ENCODE measurements around the gene ANAPC1. TPM values are rescaled to one million over a fixed set of nuclear protein-coding genes. Genes with fewer than 3 reads are reported as not detected.
"Not testable (repeated sequence)": the region's sequence is repeated elsewhere in the genome, so short reads cannot be mapped to it uniquely, and the experiment has no call there.

Gene ANAPC1
- total and polyA plus RNA-seq, 4 donors: 4.1 to 35.1 (median 17.7) TPM

GRCh38 chr2:111897924-111898702, 14.1 kb upstream of the ANAPC1 start, which contains the start of gene MERTK:
Gene MERTK, plus strand, starts transcription at chr2:111898607. Its CDS starts 129 bp downstream, at chr2:111898736.
- Histone ChIP-seq H3K27ac (ENCODE audit: low read depth in 1 of 2, low read length in 2 of 2) (peak within 1 kb of the TSS; percentile 73 to 93), H3K9me3 (ENCODE audit: control insufficient read depth, low read length) (no peaks in the 10 kb centered on the region), H3K4me3 (ENCODE audit: low read length in 2 of 2) (peak within 1 kb of the TSS; percentile 50 to 96), H3K36me3 (ENCODE audit: control insufficient read depth in 1 of 2, insufficient read depth in 2 of 2, low read length in 1 of 2) (no peaks in the 10 kb centered on the region), H3K4me1 (ENCODE audit: control insufficient read depth in 1 of 2, insufficient read depth in 2 of 2, low read length in 2 of 2) (no peaks in the 10 kb centered on the region), H3K27me3 (ENCODE audit: control insufficient read depth in 1 of 2, insufficient read depth in 2 of 2, low read length in 1 of 2) (no peaks in the 10 kb centered on the region)
- intact Hi-C loops (cut with DNase I): loop anchor here (2.0 to 5.0 kb wide), 4 partner anchors 75 to 157 kb away; partner anchors contain the start of gene TMEM87B (in 1 of the 2)
- DNase-seq (peak; percentile 95 to 96), ATAC-seq (ENCODE audit: low FRiP score) (peak; percentile 96)
- 1% methylated on average over 57 to 71 of the region's 71 CpGs for WGBS, 2 donors

DNA sequence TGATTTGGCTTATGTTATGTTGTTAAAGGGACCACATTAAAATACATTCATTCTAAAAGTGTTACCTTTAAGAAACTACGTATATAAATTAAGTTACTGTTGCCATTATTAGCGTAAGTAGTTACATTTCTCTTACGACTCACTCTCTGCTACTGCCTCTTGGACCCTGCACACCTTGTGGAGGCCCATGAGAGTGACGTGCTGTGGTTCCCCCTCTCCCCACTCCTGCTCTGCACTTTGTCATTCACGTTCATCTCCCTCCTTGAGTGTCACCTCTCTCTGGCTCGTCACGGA, 13.6 kb upstream of the ANAPC1 start:
- Histone ChIP-seq H3K9me3 (ENCODE audit: control insufficient read depth, low read length) (no peaks in the 10 kb centered on the region), H3K27me3 (ENCODE audit: control insufficient read depth in 1 of 2, insufficient read depth in 2 of 2, low read length in 1 of 2) (no peaks in the 10 kb centered on the region), H3K4me1 (ENCODE audit: control insufficient read depth in 1 of 2, insufficient read depth in 2 of 2, low read length in 2 of 2) (no peaks in the 10 kb centered on the region), H3K4me3 (ENCODE audit: low read length in 2 of 2) (peak overlapping the region; percentile 24 to 39), H3K36me3 (ENCODE audit: control insufficient read depth in 1 of 2, insufficient read depth in 2 of 2, low read length in 1 of 2) (no peaks in the 10 kb centered on the region), H3K27ac (ENCODE audit: low read depth in 1 of 2, low read length in 2 of 2) (peak overlapping the region; percentile 3 to 93)
- ATAC-seq (ENCODE audit: low FRiP score) (no peak), DNase-seq (no peak)
- 1 to 2% methylated on average over 7 of the region's 7 CpGs for WGBS, 2 donors
- intact Hi-C loops (cut with DNase I): loop anchor here (5.0 kb wide), 2 partner anchors 80 to 135 kb away; no protein-coding TSS in a partner anchor

- WGBS, 2 donors: 93 to 94% methylated on average over 6 of the region's 6 CpGs
- Histone ChIP-seq H3K4me3 (ENCODE audit: low read length in 2 of 2) (no peak overlapping the region), H3K36me3 (ENCODE audit: control insufficient read depth in 1 of 2, insufficient read depth in 2 of 2, low read length in 1 of 2) (no peaks in the 10 kb centered on the region), H3K27me3 (ENCODE audit: control insufficient read depth in 1 of 2, insufficient read depth in 2 of 2, low read length in 1 of 2) (no peaks in the 10 kb centered on the region), H3K27ac (ENCODE audit: low read depth in 1 of 2, low read length in 2 of 2) (peak overlapping the region in 1 of 2 donors; percentile 6), H3K9me3 (ENCODE audit: control insufficient read depth, low read length) (no peaks in the 10 kb centered on the region), H3K4me1 (ENCODE audit: control insufficient read depth in 1 of 2, insufficient read depth in 2 of 2, low read length in 2 of 2) (no peaks in the 10 kb centered on the region)
- DNase-seq (no peak), ATAC-seq (ENCODE audit: low FRiP score) (no peak)
- intact Hi-C loops (cut with DNase I): loop anchor here (5.0 kb wide), 2 partner anchors 81 to 136 kb away; no protein-coding TSS in a partner anchor
Observed at GRCh38 chr2:111896576-111896975, 12.6 kb upstream of the ANAPC1 start.

GRCh38 chr2:111896024-111896423, 12.0 kb upstream of the ANAPC1 start:
- no peaks in the 10 kb centered on the region for H3K27me3 ChIP-seq (ENCODE audit: control insufficient read depth in 1 of 2, insufficient read depth in 2 of 2, low read length in 1 of 2)
- intact Hi-C loops (cut with DNase I): loop anchor here (5.0 kb wide), 2 partner anchors 81 to 136 kb away; no protein-coding TSS in a partner anchor
- no peak overlapping the region for H3K4me3 ChIP-seq (ENCODE audit: low read length in 2 of 2)
- no peaks in the 10 kb centered on the region for H3K9me3 ChIP-seq (ENCODE audit: control insufficient read depth, low read length)
- WGBS, 2 donors: 74 to 82% methylated on average over 3 of the region's 3 CpGs
- H3K27ac ChIP-seq (ENCODE audit: low read depth in 1 of 2, low read length in 2 of 2): no peak overlapping the region
- H3K36me3 ChIP-seq (ENCODE audit: control insufficient read depth in 1 of 2, insufficient read depth in 2 of 2, low read length in 1 of 2): no peaks in the 10 kb centered on the region
- no peaks in the 10 kb centered on the region for H3K4me1 ChIP-seq (ENCODE audit: control insufficient read depth in 1 of 2, insufficient read depth in 2 of 2, low read length in 2 of 2)
- ATAC-seq (ENCODE audit: low FRiP score) (no peak), DNase-seq (peak in 1 of 2 donors; percentile 51)

- Histone ChIP-seq H3K27me3 (ENCODE audit: control insufficient read depth in 1 of 2, insufficient read depth in 2 of 2, low read length in 1 of 2) (no peaks in the 10 kb centered on the region), H3K4me3 (ENCODE audit: low read length in 2 of 2) (peak overlapping the region; percentile 80 to 82), H3K4me1 (ENCODE audit: control insufficient read depth in 1 of 2, insufficient read depth in 2 of 2, low read length in 2 of 2) (no peaks in the 10 kb centered on the region), H3K36me3 (ENCODE audit: control insufficient read depth in 1 of 2, insufficient read depth in 2 of 2, low read length in 1 of 2) (no peaks in the 10 kb centered on the region), H3K9me3 (ENCODE audit: control insufficient read depth, low read length) (no peaks in the 10 kb centered on the region), H3K27ac (ENCODE audit: low read depth in 1 of 2, low read length in 2 of 2) (peak overlapping the region in 1 of 2 donors; percentile 46)
- DNase-seq (no peak), ATAC-seq (ENCODE audit: low FRiP score) (no peak)
- WGBS, 2 donors: 16 to 17% methylated on average over 11 of the region's 11 CpGs
- intact Hi-C loops (cut with DNase I): no loop called here
Observed at GRCh38 chr2:111884592-111884964, 585 bp upstream of the ANAPC1 start.

- H3K4me3 ChIP-seq (ENCODE audit: low read length in 2 of 2); H3K27ac ChIP-seq (ENCODE audit: low read depth in 1 of 2, low read length in 2 of 2); intact Hi-C loops (cut with DNase I); ATAC-seq (ENCODE audit: low FRiP score); H3K4me1 ChIP-seq (ENCODE audit: control insufficient read depth in 1 of 2, insufficient read depth in 2 of 2, low read length in 2 of 2); H3K9me3 ChIP-seq (ENCODE audit: control insufficient read depth, low read length); H3K36me3 ChIP-seq (ENCODE audit: control insufficient read depth in 1 of 2, insufficient read depth in 2 of 2, low read length in 1 of 2); H3K27me3 ChIP-seq (ENCODE audit: control insufficient read depth in 1 of 2, insufficient read depth in 2 of 2, low read length in 1 of 2); DNase-seq: not testable (repeated sequence)
- 90 to 94% methylated on average over 2 of the region's 2 CpGs for WGBS, 2 donors
Observed at GRCh38 chr2:111872806-111873205, 11.2 kb downstream of the ANAPC1 start.

- H3K27me3 ChIP-seq (ENCODE audit: control insufficient read depth in 1 of 2, insufficient read depth in 2 of 2, low read length in 1 of 2); H3K36me3 ChIP-seq (ENCODE audit: control insufficient read depth in 1 of 2, insufficient read depth in 2 of 2, low read length in 1 of 2); H3K4me3 ChIP-seq (ENCODE audit: low read length in 2 of 2); H3K9me3 ChIP-seq (ENCODE audit: control insufficient read depth, low read length); H3K4me1 ChIP-seq (ENCODE audit: control insufficient read depth in 1 of 2, insufficient read depth in 2 of 2, low read length in 2 of 2); H3K27ac ChIP-seq (ENCODE audit: low read depth in 1 of 2, low read length in 2 of 2); intact Hi-C loops (cut with DNase I); DNase-seq; ATAC-seq (ENCODE audit: low FRiP score): not testable (repeated sequence)
- 38 to 47% methylated on average over 1 to 2 of the region's 3 CpGs for WGBS, 2 donors
Observed at GRCh38 chr2:111865124-111865523, 18.9 kb downstream of the ANAPC1 start.

GRCh38 chr2:111860005-111860404, 24.0 kb downstream of the ANAPC1 start:
- H3K4me1 ChIP-seq (ENCODE audit: control insufficient read depth in 1 of 2, insufficient read depth in 2 of 2, low read length in 2 of 2); H3K27ac ChIP-seq (ENCODE audit: low read depth in 1 of 2, low read length in 2 of 2); H3K9me3 ChIP-seq (ENCODE audit: control insufficient read depth, low read length); H3K36me3 ChIP-seq (ENCODE audit: control insufficient read depth in 1 of 2, insufficient read depth in 2 of 2, low read length in 1 of 2); ATAC-seq (ENCODE audit: low FRiP score); DNase-seq; H3K4me3 ChIP-seq (ENCODE audit: low read length in 2 of 2); H3K27me3 ChIP-seq (ENCODE audit: control insufficient read depth in 1 of 2, insufficient read depth in 2 of 2, low read length in 1 of 2); intact Hi-C loops (cut with DNase I): not testable (repeated sequence)
- WGBS, 2 donors: 32 to 67% methylated on average over 3 of the region's 3 CpGs

GRCh38 chr2:111852544-111852943, 31.4 kb downstream of the ANAPC1 start:
- intact Hi-C loops (cut with DNase I); H3K27me3 ChIP-seq (ENCODE audit: control insufficient read depth in 1 of 2, insufficient read depth in 2 of 2, low read length in 1 of 2); H3K4me3 ChIP-seq (ENCODE audit: low read length in 2 of 2); ATAC-seq (ENCODE audit: low FRiP score); H3K36me3 ChIP-seq (ENCODE audit: control insufficient read depth in 1 of 2, insufficient read depth in 2 of 2, low read length in 1 of 2); H3K4me1 ChIP-seq (ENCODE audit: control insufficient read depth in 1 of 2, insufficient read depth in 2 of 2, low read length in 2 of 2); DNase-seq; H3K9me3 ChIP-seq (ENCODE audit: control insufficient read depth, low read length): not testable (repeated sequence)
- WGBS, 2 donors: 20 to 21% methylated on average over 3 of the region's 3 CpGs
- H3K27ac ChIP-seq (ENCODE audit: low read depth in 1 of 2, low read length in 2 of 2): peak overlapping the region in 1 of 2 donors; percentile 28

All from aorta (tissue), 5 donors.